ENCODE results near the gene TBC1D8. TPM values are rescaled to one million over a fixed set of nuclear protein-coding genes. Genes with fewer than 3 reads are reported as not detected.

TBC1D8 gene
- total RNA-seq, 4 donors from 2014 or later, result 16.7 to 44.0 (median 19.7) TPM

- no peaks in the 10 kb centered on the region for H3K36me3 ChIP-seq
- intact Hi-C loops (cut with DNase I; ENCODE audit: low total_unique reads), result no loop called here
- DNase-seq, result no peak
Observed at GRCh38 chr2:100990650-100991403, 160.4 kb downstream of the TBC1D8 start.

GRCh38 chr2:100990166-100990565 is 161.0 kb downstream of the TBC1D8 start:
- no peaks in the 10 kb centered on the region for H3K9me3 ChIP-seq
- TF ChIP-seq POLR2A (IDR thresholded peaks at IDR 0.05) (no peak), CTCF (IDR thresholded peaks at IDR 0.05) (no peak)
- DNase-seq, result no peak
- no peak overlapping the region for H3K27ac ChIP-seq
- H3K4me1 ChIP-seq, result no peaks in the 10 kb centered on the region
- no peaks in the 10 kb centered on the region for H3K27me3 ChIP-seq
- intact Hi-C loops (cut with DNase I; ENCODE audit: low total_unique reads), result no loop called here
- H3K4me3 ChIP-seq, result no peak overlapping the region
- H3K36me3 ChIP-seq, result no peaks in the 10 kb centered on the region

More at GRCh38 chr2:100990650-100991403, 160.4 kb downstream of the TBC1D8 start:
- Histone ChIP-seq H3K9me3 (no peaks in the 10 kb centered on the region), H3K4me3 (no peak overlapping the region), H3K4me1 (no peaks in the 10 kb centered on the region), H3K27ac (no peak overlapping the region), H3K27me3 (no peaks in the 10 kb centered on the region)
- no peak for TF ChIP-seq CTCF (IDR thresholded peaks at IDR 0.05)

DNA sequence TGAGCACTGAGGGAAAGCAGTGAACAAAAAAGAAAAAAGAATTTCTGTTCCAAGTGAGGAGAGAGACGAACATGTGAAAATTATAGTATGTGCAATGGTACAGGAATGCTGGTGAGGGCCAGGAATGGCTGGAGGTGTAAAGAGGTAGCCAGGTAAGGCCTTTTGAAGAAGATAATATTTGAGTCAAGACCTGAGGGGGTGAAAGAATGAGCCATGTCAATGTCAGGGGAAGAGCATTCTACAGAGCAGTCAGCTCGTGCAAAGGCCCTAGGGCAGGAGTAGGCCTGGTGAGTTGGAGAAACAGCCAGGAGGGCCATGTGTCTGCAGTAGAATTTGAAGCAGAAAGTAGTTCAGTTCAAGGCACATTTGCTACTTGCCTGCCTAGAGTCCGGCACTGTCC is 161.5 kb downstream of the TBC1D8 start:
- Histone ChIP-seq H3K27me3 (no peaks in the 10 kb centered on the region), H3K4me3 (no peak overlapping the region), H3K9me3 (no peaks in the 10 kb centered on the region), H3K4me1 (no peaks in the 10 kb centered on the region), H3K36me3 (no peaks in the 10 kb centered on the region), H3K27ac (no peak overlapping the region)
- TF ChIP-seq CTCF (IDR thresholded peaks at IDR 0.05) (no peak), POLR2A (IDR thresholded peaks at IDR 0.05) (no peak)
- intact Hi-C loops (cut with DNase I; ENCODE audit: low total_unique reads), result loop anchor here (10.0 kb wide), 1 partner anchor 285 kb away; no protein-coding TSS in a partner anchor
- DNase-seq, result no peak

DNA sequence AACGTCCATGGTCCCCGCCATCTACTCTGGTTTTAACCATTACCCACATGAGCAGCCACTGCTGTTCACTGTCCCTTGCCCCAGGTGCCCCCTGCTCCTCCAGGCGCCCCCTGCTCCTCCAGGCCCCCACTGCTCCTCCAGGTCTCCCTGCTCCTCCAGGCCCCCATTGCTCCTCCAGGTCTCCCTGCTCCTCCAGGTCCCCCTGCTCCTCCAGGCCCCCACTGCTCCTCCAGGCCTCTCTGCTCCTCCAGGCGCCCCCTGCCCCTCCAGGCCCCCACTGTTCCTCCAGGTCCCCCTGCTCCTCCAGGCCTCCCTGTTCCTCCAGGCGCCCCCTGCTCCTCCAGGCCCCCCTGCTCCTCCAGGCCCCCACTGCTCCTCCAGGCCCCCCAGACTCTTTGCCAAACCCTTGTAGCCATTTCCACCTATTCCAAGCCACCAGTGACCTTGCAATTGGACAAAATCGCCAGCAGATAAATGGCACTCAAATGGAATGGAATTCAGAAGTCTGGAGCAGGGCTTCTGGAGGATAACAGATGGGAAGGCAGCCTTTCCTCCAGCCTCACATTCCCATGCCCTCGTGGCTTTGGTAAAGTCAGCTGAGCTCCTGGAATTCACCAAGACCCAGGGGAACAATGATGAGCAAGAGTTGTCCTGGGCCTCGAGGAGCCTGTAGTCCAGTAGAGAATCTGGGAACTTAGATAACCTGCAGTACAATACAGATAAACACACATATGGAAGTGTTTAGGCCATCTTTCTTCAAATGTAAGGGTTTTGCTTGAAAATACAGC is 162.4 kb downstream of the TBC1D8 start:
- no peak for DNase-seq
- no peak for TF ChIP-seq CTCF (IDR thresholded peaks at IDR 0.05)
- no peak for TF ChIP-seq POLR2A (IDR thresholded peaks at IDR 0.05)
- no peak overlapping the region for H3K27ac ChIP-seq
- no peaks in the 10 kb centered on the region for H3K9me3 ChIP-seq
- H3K36me3 ChIP-seq, result no peaks in the 10 kb centered on the region
- intact Hi-C loops (cut with DNase I; ENCODE audit: low total_unique reads), result loop anchor here (10.0 kb wide), 1 partner anchor 284 kb away; no protein-coding TSS in a partner anchor
- no peaks in the 10 kb centered on the region for H3K27me3 ChIP-seq
- no peaks in the 10 kb centered on the region for H3K4me1 ChIP-seq
- H3K4me3 ChIP-seq, result no peak overlapping the region

GRCh38 chr2:100987974-100988373 is 163.2 kb downstream of the TBC1D8 start:
- Histone ChIP-seq H3K36me3 (no peaks in the 10 kb centered on the region), H3K4me3 (no peak overlapping the region), H3K27ac (no peak overlapping the region), H3K9me3 (no peaks in the 10 kb centered on the region), H3K27me3 (no peaks in the 10 kb centered on the region), H3K4me1 (no peaks in the 10 kb centered on the region)
- TF ChIP-seq POLR2A (IDR thresholded peaks at IDR 0.05) (no peak), CTCF (IDR thresholded peaks at IDR 0.05) (no peak)
- intact Hi-C loops (cut with DNase I; ENCODE audit: low total_unique reads), result loop anchor here (10.0 kb wide), 1 partner anchor 283 kb away; no protein-coding TSS in a partner anchor
- no peak for DNase-seq
